Measurements from ENCODE around the gene SLC39A10.
"Not testable (repeated sequence)": the region's sequence is repeated elsewhere in the genome, so short reads cannot be mapped to it uniquely, and the experiment has no call there.

Gene SLC39A10

DNA sequence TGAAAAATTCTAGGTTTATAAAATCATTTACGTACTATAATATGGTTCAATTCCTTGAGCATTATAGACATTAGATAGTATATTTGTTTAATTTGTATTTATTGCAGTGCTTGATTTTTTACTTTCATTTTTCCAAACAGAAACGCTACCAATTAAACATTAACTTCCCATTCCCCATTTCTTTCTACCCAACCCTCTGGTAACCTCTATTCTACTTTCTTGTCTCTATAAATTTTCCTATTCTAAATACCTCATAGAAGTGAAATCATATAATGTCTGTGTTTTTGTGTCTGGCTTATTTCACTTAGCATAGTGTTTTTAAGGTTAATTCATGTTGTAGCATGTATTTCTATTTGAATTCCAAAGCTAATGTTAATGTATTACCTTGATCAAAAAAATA lies 11.6 kb upstream of the SLC39A10 start:
- no peak for DNase-seq

- DNase-seq = no peak
Measured at GRCh38 chr2:195646424-195646823, 10.6 kb upstream of the SLC39A10 start.

- no peak for DNase-seq
Measured at GRCh38 chr2:195647302-195647701, 9.7 kb upstream of the SLC39A10 start.

GRCh38 chr2:195648370-195648769 lies 8.7 kb upstream of the SLC39A10 start:
- not testable (repeated sequence) for DNase-seq

DNA sequence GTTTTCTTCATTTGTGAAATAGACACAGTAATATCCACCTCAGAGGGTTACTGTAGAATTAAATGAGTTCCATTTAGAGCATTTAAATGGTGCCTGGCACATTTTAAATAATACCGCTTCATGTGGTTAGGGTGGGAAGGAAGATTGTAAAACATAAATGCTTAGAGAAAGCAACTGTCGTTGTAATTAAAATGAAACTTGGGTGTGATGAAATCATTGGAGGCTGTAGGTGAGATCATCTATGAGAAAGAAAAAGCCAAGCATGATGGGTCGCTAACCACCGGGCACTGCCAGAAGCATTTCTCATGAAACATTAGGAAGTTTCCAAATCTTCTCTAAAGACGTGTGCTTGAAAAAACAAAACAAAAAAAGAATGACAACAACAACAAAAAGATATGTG lies 8.2 kb upstream of the SLC39A10 start:
- no peak for DNase-seq

DNA sequence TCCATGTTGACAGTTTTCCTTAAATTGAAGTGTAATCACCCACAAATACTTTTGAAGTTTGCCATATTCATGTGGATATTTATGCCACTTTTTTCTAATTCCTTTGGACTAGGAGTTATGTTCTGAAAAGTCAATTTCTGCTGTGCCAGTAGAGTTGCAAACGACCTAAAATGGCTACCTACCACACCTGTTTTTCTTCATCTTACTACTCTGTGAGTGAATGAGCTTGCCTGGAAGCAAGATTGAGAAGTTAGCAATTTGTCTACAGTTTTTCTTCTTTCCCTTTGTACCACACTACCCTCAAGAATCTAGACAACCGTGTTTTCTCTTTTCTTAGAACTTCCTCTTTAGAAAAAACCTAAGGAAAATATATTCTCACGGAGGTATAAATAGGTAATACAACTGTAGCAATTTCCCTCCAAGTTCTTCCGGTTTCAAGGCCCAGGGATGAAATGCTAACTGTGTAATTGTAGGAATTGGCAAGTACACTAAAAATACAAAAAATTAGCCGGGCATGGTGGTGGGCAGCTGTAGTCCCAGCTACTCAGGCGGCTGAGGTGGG lies 7.3 kb upstream of the SLC39A10 start:
- no peak for DNase-seq

- no peak for DNase-seq
Measured at GRCh38 chr2:195651046-195651445, 6.0 kb upstream of the SLC39A10 start.

DNA sequence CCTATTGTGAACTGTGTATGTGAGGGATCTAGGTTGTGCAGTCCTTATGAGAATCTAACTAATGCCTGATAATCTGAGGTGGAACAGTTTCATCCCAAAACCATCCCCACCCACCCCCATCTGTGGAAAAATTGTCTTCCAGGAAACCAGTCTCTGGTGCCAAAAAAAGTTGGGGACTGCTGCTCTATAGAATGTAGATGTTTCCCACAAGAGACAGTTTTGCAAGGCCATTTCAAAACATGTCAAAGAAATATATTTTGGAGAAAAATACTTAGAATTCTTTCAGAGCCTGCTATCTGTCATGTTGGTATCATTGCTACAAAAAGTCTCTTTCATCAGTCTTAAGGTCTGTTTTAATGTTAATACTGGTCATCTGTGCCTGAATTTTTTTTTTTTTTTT lies 4.1 kb upstream of the SLC39A10 start:
- DNase-seq = no peak

DNA sequence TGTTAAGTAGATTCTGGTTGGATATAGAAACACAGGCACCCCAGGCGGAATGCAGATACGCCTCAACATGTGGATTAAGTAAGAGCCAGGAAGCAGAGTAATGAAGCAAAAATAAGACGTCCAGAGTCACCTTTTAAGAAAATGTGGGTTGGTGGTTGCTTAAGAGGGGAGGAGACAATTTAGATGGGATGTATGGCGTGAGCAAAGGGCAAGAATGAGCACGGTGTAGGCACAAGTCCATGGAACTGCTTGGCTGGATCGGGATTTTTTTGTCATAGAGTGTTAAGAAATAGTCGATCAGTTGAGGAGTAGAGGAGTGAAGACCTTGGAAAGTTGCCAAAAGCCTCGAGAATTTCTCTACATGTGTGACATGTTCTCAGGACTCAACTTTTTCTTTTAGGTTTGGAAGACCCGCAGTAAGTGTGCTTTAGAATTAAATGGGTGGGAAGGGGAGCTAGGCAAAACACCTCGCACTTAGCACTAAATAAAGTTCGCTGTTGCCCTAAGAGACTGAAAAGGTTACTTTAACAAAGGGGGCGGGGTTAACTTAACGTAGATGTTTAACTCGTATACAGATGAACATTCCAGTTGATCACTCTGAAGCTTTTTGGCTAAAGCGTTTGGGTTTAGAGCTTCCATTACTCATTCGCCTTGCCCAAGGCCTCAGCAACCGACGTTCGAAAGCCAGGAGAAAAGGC lies 716 bp upstream of the SLC39A10 start:
- no peak for DNase-seq

- DNase-seq = peak; percentile 79
Measured at GRCh38 chr2:195657634-195658540, 861 bp downstream of the SLC39A10 start.

DNA sequence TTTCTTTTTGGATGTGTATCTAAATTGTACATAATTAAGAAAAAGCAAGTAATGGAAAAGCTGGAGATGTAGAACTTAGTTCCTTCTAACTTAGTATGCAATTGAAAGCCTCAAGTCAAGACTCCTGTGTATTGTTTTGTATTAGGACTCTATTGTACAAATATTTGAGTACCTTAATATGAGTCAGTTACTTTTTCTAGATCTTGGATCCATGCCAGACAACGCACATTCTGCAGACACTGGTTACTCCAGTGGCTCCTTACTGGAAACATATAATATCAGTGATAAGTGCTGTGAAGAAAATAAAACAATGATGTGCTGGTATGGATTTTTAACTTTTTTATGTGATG lies 1.5 kb downstream of the SLC39A10 start:
- peak; percentile 41 for DNase-seq

GRCh38 chr2:195659114-195659513 lies 2.1 kb downstream of the SLC39A10 start:
- peak; percentile 79 for DNase-seq

DNA sequence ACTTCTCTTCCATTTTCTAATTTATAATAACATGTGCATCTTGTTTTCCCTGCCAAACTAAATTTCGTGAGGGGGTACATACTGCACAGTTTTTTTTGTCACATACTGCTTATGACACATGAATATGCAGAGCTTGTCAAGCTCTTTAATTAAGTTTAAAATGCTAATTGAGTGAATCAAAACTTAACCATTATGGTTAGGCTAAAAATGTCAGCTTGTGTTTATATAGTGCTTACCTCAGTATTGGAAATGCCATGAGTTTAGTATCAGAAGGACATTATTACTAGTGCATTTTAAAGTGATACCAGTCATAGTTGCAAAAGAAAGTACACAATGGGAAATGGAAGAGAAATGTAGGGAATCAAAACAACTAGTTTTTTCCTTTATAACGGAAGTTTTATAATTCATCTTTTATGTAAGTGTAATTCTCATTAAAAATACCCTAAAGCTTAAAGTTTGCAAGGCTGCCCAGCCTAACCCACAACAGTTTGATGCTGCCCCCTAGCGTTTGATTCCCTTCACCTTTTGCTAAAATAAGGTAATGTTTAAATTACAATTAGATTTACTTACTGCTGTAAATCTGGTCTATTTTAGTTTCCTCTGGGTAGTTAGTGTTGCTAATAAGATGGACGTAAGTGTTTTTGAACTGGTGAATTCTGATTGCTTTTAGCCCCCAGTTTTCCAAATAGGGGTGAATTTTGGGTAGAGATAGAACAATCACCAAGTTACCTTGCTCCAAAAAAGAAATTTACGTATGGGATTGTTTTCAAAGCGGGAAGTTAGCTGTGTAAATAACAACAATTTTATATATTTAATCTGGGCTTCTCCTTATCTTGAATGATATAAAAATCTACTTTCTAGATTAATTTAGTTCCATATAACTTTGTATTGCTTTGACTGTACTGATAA lies 3.2 kb downstream of the SLC39A10 start:
- peak; percentile 70 for DNase-seq

- no peak for DNase-seq
Measured at GRCh38 chr2:195662138-195662537, 5.1 kb downstream of the SLC39A10 start.

- DNase-seq = no peak
Measured at GRCh38 chr2:195663007-195663406, 6.0 kb downstream of the SLC39A10 start.

GRCh38 chr2:195664528-195664927 lies 7.5 kb downstream of the SLC39A10 start:
- DNase-seq = no peak

DNA sequence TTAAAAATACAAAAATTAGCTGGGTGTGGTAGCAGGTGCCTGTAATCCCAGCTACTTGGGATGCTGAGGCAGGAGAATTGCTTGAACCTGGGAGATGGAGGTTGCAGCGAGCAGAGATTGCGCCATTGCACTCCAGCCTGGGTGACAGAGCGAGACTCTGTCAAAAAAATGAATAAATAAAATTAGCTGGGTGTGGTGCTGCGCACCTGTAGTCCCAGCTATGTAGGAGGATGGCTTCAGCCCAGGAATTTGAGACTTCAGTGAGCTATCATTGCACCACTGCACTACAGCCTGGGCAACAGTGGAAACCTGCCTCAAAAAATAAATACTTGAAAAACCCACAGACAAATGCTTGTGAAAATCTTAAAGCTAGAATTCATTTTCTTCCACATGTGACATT lies 8.1 kb downstream of the SLC39A10 start:
- DNase-seq = not testable (repeated sequence)

GRCh38 chr2:195666113-195666712 lies 9.2 kb downstream of the SLC39A10 start:
- DNase-seq = no peak

DNA sequence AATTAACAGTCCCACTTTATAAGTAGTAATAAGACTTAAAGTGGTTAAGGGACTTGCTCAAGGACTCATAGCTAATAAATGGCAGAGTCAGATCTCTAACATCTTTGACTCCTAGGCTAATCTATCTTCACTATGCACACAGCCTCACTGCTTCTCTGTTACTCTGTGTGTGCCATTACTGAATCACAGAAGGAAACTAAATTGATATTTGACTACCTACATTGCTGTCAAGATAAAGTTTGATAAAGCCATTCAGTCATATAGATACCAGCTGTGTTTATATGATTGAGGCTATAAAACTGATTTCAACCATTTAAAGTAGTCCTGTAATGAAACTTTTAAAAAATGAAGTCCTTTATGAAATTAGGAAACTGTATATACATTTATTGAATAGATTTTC lies 10.9 kb downstream of the SLC39A10 start:
- no peak for DNase-seq

DNA sequence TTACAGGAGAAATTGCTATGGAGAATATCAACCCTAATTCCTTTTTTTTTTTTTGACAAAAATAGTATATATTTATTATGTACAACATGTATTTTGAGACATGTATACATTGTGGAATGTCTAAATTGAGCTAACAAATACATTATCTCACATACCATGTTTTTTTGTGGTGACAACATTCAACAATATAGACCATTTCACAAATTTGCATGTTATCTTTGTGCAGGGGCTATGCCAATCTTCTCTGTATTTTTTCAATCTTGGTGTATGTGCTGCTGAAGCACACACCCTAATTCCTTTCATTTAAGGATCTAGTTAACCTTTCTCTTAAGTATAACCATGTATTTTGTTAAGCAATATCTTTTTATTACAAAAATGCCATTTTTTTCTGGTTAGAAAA lies 13.2 kb downstream of the SLC39A10 start:
- no peak for DNase-seq

DNA sequence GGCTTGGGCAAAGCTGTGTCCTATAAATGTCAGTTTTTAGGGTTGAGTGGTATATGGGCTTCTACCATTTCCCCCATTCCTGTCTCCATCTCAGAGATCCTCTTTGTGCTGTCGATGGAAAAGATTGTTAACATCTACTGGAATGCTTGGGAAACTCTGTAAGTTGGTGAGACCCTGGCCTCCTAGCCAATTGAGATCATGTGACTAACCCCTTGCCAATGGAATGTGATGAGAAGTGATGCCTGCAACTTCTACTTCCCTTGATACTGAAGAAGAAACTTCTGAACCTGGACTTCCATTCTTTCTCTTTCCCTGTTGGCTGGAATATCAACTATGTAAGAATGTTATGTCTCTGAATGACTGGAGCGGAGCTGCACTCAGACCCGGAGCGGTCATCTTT lies 14.5 kb downstream of the SLC39A10 start:
- DNase-seq = no peak

DNA sequence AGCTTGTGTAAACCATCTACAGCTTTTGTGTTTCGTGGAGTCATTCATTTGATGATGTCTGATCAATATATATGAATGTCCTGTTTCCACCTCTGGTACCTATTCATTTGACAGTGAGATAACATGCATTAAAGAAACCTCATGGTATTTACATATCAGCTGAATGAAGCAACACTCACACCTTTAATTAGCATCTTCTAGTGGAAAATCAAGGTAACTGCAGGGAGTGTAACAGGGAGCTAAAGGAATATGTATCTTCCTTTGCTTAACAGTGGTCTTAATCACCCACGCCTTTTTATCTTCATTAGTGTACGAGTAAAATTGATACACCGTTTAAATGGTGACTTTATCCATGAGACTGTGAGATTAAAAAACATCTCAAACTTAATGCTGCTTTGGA lies 15.6 kb downstream of the SLC39A10 start:
- no peak for DNase-seq
